Caco-2 (cell line): ENCODE results near the gene TXNRD1. TPM values are rescaled to one million over a fixed set of nuclear protein-coding genes. Genes with fewer than 3 reads are reported as not detected.

ENCODE experiments used
- BruUV-seq: library from RNA; stranded (reverse); fragments of 400-500 nt; replicated peaks from 2 replicates; lab custom pipeline; 2021; lab: Mats Ljungman, UMichigan
- CTCF ChIA-PET: fragments of 300-600 bp; sonication (Branson Sonifier 250); formaldehyde crosslinking; loops from one replicate; lab custom pipeline; 2022; ENCODE audit warnings: antibody characterized with exemption; lab: Charles Lee
- POLR2A ChIA-PET: fragments of 300-600 bp; sonication (Branson Sonifier 250); formaldehyde crosslinking; loops from one replicate; lab custom pipeline; 2022; ENCODE audit warnings: antibody characterized with exemption; lab: Charles Lee
- DNase-seq, 2 experiments: peaks; one replicate each; pipeline versions ENCODE4 v3.0.0 to v3.0.0-alpha.2; 2020 to 2022
- H3K27me3 ChIP-seq: replicated peaks from 2 replicates; pipeline ENCODE4 v1.6.0; 2011; ENCODE audit warnings: low read length; ENCODE audit not compliant: control insufficient read depth, insufficient read depth
- H3K36me3 ChIP-seq: 2 replicates; pipeline ENCODE4 v1.5.1; 2011; ENCODE audit warnings: low read length; ENCODE audit not compliant: control insufficient read depth, insufficient read depth
- H3K4me1 ChIP-seq: fragments of 250-450 bp; sonication (Bioruptor Pico); 2 replicates; pipeline ENCODE4 v1.5.1; 2020; ENCODE audit warnings: mild to moderate bottlenecking
- H3K4me3 ChIP-seq: 2 replicates; pipeline ENCODE4 v1.5.1; 2011; ENCODE audit warnings: low read depth, mild to moderate bottlenecking, control low read depth, low read length
- H3K9me3 ChIP-seq: fragments of 250-450 bp; sonication (Bioruptor Pico); 2 replicates; pipeline ENCODE4 v1.5.1; 2020; ENCODE audit warnings: mild to moderate bottlenecking, moderate library complexity
- H3K27ac Mint-ChIP-seq: one replicate; pipeline ENCODE4 v1.8.0; 2022; ENCODE audit warnings: mixed read lengths; ENCODE audit not compliant: unreplicated experiment
- H3K27me3 Mint-ChIP-seq: one replicate; pipeline ENCODE4 v1.8.0; 2022; ENCODE audit warnings: mixed read lengths; ENCODE audit not compliant: insufficient read depth, unreplicated experiment
- H3K36me3 Mint-ChIP-seq: one replicate; pipeline ENCODE4 v1.8.0; 2022; ENCODE audit warnings: mild to moderate bottlenecking, mixed read lengths; ENCODE audit not compliant: insufficient read depth, unreplicated experiment
- H3K4me1 Mint-ChIP-seq: one replicate; pipeline ENCODE4 v1.8.0; 2022; ENCODE audit warnings: low read depth, mixed read lengths; ENCODE audit not compliant: unreplicated experiment
- H3K4me3 Mint-ChIP-seq: one replicate; pipeline ENCODE4 v1.8.0; 2022; ENCODE audit warnings: mild to moderate bottlenecking, moderate library complexity, mixed read lengths; ENCODE audit not compliant: unreplicated experiment
- H3K9me3 Mint-ChIP-seq: one replicate; pipeline ENCODE4 v1.8.0; 2022; ENCODE audit warnings: mixed read lengths; ENCODE audit not compliant: unreplicated experiment
- CTCF ChIP-seq, 2 experiments: fragments of 200-600 bp in 1 of 2; IDR thresholded peaks; 1 replicate in 1 of 2; 2 replicates in 1 of 2; pipeline versions ENCODE4 v1.5.1 to v1.8.0; 2011 to 2022; ENCODE audit warnings: antibody characterized with exemption in 1 of 2, control low read depth in 1 of 2, inconsistent platforms in 1 of 2, low read depth in 1 of 2, low read length in 1 of 2, mild to moderate bottlenecking in 1 of 2, moderate library complexity in 1 of 2; ENCODE audit not compliant: insufficient read depth in 1 of 2, severe bottlenecking in 1 of 2, unreplicated experiment in 1 of 2
- intact Hi-C: fragments of 100-400 bp; cut with micrococcal nuclease; formaldehyde crosslinking; loops from one replicate; pipeline ENCODE4 v1.10.0; 2022; ENCODE audit not compliant: unreplicated experiment
- total RNA-seq: library from RNA; stranded (reverse); gene quantifications from 2 replicates; pipeline ENCODE4 v1.2.3, GENCODE V29; 2022

The TXNRD1 gene
- total RNA-seq, 1 experiment from 2014 or later, result 115 TPM

- intact Hi-C loops, result no loop called here
Observed at GRCh38 chr12:104272938-104273337, 57.4 kb downstream of the TXNRD1 start.

GRCh38 chr12:104273503-104273902, 57.9 kb downstream of the TXNRD1 start:
- Histone ChIP-seq H3K4me3 (no peak overlapping the region), H3K4me1 (peaks cover 3% of the 10 kb centered on the region), H3K27me3 (no peaks in the 10 kb centered on the region), H3K9me3 (no peaks in the 10 kb centered on the region), H3K36me3 (no peaks in the 10 kb centered on the region)
- Mint-ChIP-seq H3K27ac (no peak overlapping the region), H3K9me3 (peaks cover 6% of the 10 kb centered on the region), H3K4me1 (peaks cover 5% of the 10 kb centered on the region), H3K36me3 (no peaks in the 10 kb centered on the region), H3K27me3 (no peaks in the 10 kb centered on the region), H3K4me3 (no peak overlapping the region)
- intact Hi-C loops, result no loop called here
- no peak for DNase-seq
- no TSS peak for BruUV-seq
- ChIA-PET POLR2A (no interaction called here), CTCF (no interaction called here)
- TF ChIP-seq CTCF (IDR thresholded peaks at IDR 0.05; ENCODE audit: insufficient read depth in 1 of 2, low read depth in 1 of 2, low read length in 1 of 2, severe bottlenecking in 1 of 2, unreplicated experiment in 1 of 2), result no peak

More at GRCh38 chr12:104272938-104273337, 57.4 kb downstream of the TXNRD1 start:
- BruUV-seq, result no TSS peak
- Histone ChIP-seq H3K4me3 (no peak overlapping the region), H3K4me1 (peaks cover 3% of the 10 kb centered on the region), H3K27me3 (no peaks in the 10 kb centered on the region), H3K36me3 (no peaks in the 10 kb centered on the region), H3K9me3 (no peaks in the 10 kb centered on the region)
- CTCF ChIA-PET, result no interaction called here
- no peak for DNase-seq
- TF ChIP-seq CTCF (IDR thresholded peaks at IDR 0.05; ENCODE audit: insufficient read depth in 1 of 2, low read depth in 1 of 2, low read length in 1 of 2, severe bottlenecking in 1 of 2, unreplicated experiment in 1 of 2), result no peak
- POLR2A ChIA-PET, result no interaction called here
- Mint-ChIP-seq H3K27me3 (no peaks in the 10 kb centered on the region), H3K4me3 (no peak overlapping the region), H3K9me3 (peaks cover 6% of the 10 kb centered on the region), H3K27ac (no peak overlapping the region), H3K36me3 (no peaks in the 10 kb centered on the region), H3K4me1 (peaks cover 5% of the 10 kb centered on the region)

- Mint-ChIP-seq H3K9me3 (peaks cover 6% of the 10 kb centered on the region), H3K4me1 (peaks cover 5% of the 10 kb centered on the region), H3K27me3 (no peaks in the 10 kb centered on the region), H3K36me3 (no peaks in the 10 kb centered on the region), H3K27ac (no peak overlapping the region), H3K4me3 (no peak overlapping the region)
- Histone ChIP-seq H3K27me3 (no peaks in the 10 kb centered on the region), H3K9me3 (no peaks in the 10 kb centered on the region), H3K4me3 (no peak overlapping the region), H3K36me3 (no peaks in the 10 kb centered on the region), H3K4me1 (peaks cover 3% of the 10 kb centered on the region)
- no peak for TF ChIP-seq CTCF (IDR thresholded peaks at IDR 0.05; ENCODE audit: insufficient read depth in 1 of 2, low read depth in 1 of 2, low read length in 1 of 2, severe bottlenecking in 1 of 2, unreplicated experiment in 1 of 2)
- POLR2A ChIA-PET, result no interaction called here
- intact Hi-C loops, result no loop called here
- DNase-seq, result no peak
- CTCF ChIA-PET, result no interaction called here
- no TSS peak for BruUV-seq
Observed at GRCh38 chr12:104274811-104275210, 59.2 kb downstream of the TXNRD1 start.
